ENCODE measurements around the gene GPX6.
"Not testable (repeated sequence)": the region's sequence is repeated elsewhere in the genome, so short reads cannot be mapped to it uniquely, and the experiment has no call there.

GPX6 gene

GRCh38 chr6:28469153-28469745 lies 46.3 kb downstream of the GPX6 start:
- H3K9me3 ChIP-seq (ENCODE audit: low read length); H3K27me3 ChIP-seq (ENCODE audit: control insufficient read depth in 1 of 2, insufficient read depth in 2 of 2, low read length in 2 of 2); H3K4me1 ChIP-seq (ENCODE audit: insufficient read depth, low read length); H3K9ac ChIP-seq (ENCODE audit: low read length); H3K27ac ChIP-seq (ENCODE audit: low read depth, low read length); H3K36me3 ChIP-seq (ENCODE audit: insufficient read depth, low read length); H3K4me3 ChIP-seq (ENCODE audit: low read depth in 1 of 2, low read length in 2 of 2): not testable (repeated sequence)

DNA sequence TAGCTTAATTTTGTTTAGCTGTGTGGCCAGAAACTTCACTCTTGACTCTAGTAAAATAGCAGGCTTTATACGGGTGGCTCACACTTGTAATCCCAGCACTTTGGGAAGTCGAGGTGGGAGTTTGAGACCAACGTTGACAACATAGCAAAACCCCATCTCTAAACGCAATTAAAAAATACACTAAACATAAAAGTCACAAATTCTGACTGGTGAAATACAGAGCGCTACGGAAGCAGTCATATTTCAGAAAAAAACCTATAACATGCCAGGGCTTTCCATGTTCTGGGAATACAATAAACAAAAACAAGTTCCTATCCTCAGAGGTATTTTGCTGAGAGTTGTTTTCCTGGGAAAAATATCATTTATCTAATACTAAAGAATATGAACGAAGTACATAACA lies 47.5 kb downstream of the GPX6 start:
- Histone ChIP-seq H3K27me3 (ENCODE audit: control insufficient read depth in 1 of 2, insufficient read depth in 2 of 2, low read length in 2 of 2) (no peaks in the 10 kb centered on the region), H3K4me1 (ENCODE audit: insufficient read depth, low read length) (no peaks in the 10 kb centered on the region), H3K4me3 (ENCODE audit: low read depth in 1 of 2, low read length in 2 of 2) (no peak overlapping the region), H3K9me3 (ENCODE audit: low read length) (no peaks in the 10 kb centered on the region), H3K36me3 (ENCODE audit: insufficient read depth, low read length) (no peaks in the 10 kb centered on the region), H3K9ac (ENCODE audit: low read length) (no peak overlapping the region), H3K27ac (ENCODE audit: low read depth, low read length) (no peak overlapping the region)

DNA sequence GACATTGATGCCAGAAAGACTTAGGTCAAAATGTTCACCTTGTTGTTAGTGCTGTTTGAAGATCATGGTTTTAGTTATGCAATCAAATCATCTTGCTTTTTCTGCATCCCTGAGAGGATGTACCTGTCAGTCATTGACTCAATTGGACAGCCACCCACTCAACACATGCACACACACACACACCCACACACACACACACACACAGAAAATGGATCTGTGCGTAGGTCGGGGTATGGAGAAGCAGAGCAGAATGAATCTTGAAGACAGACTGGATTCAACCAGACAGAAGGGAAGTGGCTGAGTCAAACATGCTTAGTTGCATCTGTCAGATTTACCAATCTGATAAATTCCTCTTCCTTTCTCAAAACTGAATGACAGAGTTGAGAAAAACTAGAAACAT lies 53.2 kb downstream of the GPX6 start:
- Histone ChIP-seq H3K9ac (ENCODE audit: low read length) (no peak overlapping the region), H3K27ac (ENCODE audit: low read depth, low read length) (no peak overlapping the region), H3K27me3 (ENCODE audit: control insufficient read depth in 1 of 2, insufficient read depth in 2 of 2, low read length in 2 of 2) (no peaks in the 10 kb centered on the region)

DNA sequence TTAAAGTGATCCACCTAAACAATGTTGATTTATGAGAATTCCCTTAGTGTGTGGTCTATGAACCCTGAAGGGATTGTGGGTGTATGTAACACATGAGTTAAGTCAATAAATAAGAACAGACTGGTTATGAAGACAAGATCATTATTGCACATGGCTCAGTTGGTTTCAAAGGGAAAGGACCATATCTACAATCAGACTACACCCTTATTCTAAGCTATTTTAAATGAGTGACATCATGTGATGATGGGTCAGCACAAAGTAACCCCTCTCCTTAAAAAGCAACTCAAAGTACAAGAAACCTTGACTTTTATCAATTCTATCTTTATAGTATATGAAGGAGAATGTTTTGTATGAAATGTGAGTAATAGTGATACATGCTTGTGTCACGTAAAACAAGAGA lies 57.0 kb downstream of the GPX6 start:
- H3K9ac ChIP-seq (ENCODE audit: low read length): no peak overlapping the region
- H3K4me3 ChIP-seq (ENCODE audit: low read depth in 1 of 2, low read length in 2 of 2): no peak overlapping the region
- H3K27me3 ChIP-seq (ENCODE audit: control insufficient read depth in 1 of 2, insufficient read depth in 2 of 2, low read length in 2 of 2): peaks cover 5 to 7% of the 10 kb centered on the region in 2 donors
- H3K4me1 ChIP-seq (ENCODE audit: insufficient read depth, low read length): no peaks in the 10 kb centered on the region
- H3K27ac ChIP-seq (ENCODE audit: low read depth, low read length): no peak overlapping the region
- no peaks in the 10 kb centered on the region for H3K9me3 ChIP-seq (ENCODE audit: low read length)
- H3K36me3 ChIP-seq (ENCODE audit: insufficient read depth, low read length): no peaks in the 10 kb centered on the region

More for the DNA sequence above, 53.2 kb downstream of the GPX6 start:
- Histone ChIP-seq H3K4me1 (ENCODE audit: insufficient read depth, low read length) (no peaks in the 10 kb centered on the region), H3K4me3 (ENCODE audit: low read depth in 1 of 2, low read length in 2 of 2) (no peak overlapping the region), H3K9me3 (ENCODE audit: low read length) (no peaks in the 10 kb centered on the region), H3K36me3 (ENCODE audit: insufficient read depth, low read length) (no peaks in the 10 kb centered on the region)

Measured in muscle layer of colon (tissue), 2 donors.